HEK293T (cell line): ENCODE measurements around the gene TNFRSF11A.

Source experiments
- CTCF ChIA-PET: fragments of 350-600 bp; formaldehyde crosslinking; extraction: SDS; loops from one replicate; lab custom pipeline; 2021; ENCODE audit warnings: antibody characterized with exemption, inconsistent platforms; lab: Yijun Ruan, JAX
- POLR2A ChIA-PET: fragments of 350-600 bp; formaldehyde crosslinking; extraction: SDS; loops from one replicate; lab custom pipeline; 2020; ENCODE audit warnings: antibody characterized with exemption, inconsistent platforms; lab: Yijun Ruan, JAX
- DNase-seq: peaks from one replicate; pipeline ENCODE4 v3.0.0; 2012; ENCODE audit warnings: mixed read lengths; ENCODE audit errors: extremely low spot score
- BHLHE40 ChIP-seq: fragments of 450-650 bp; IDR thresholded peaks from 2 replicates; pipeline ENCODE4 v1.6.1; 2016; ENCODE audit warnings: mild to moderate bottlenecking, moderate library complexity, borderline replicate concordance
- CTBP1 ChIP-seq: fragments of 450-650 bp; IDR thresholded peaks from 2 replicates; pipeline ENCODE4 v1.6.1; 2016; ENCODE audit warnings: borderline replicate concordance
- ELF4 ChIP-seq: fragments of 450-650 bp; IDR thresholded peaks from 2 replicates; pipeline ENCODE4 v1.6.1; 2017; ENCODE audit warnings: antibody characterized with exemption
- SP1 ChIP-seq: fragments of 450-650 bp; IDR thresholded peaks from 2 replicates; pipeline ENCODE4 v1.6.1; 2017

Gene TNFRSF11A

DNA sequence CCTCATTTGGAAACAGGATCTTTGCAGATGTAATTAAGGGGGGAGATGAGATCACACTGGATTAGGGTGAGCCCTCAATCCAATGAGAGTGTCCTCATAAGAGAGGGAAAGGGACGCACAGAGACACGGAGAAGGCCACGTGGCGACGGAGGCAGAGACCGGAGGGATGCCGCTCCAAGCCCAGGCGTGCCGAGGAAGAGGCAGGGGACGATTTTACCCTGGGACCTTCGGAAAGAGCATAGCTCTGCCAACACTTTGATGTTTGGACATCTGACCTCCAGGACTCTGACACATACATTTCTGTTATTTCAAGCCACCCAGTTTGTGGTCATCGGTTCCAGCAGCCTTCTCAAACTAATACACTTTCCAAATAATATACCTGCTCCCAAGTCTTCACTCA is 113.3 kb downstream of the TNFRSF11A start:
- POLR2A ChIA-PET = interaction anchor here (1.0 kb wide), 1 partner anchor 251 kb away, joined by 3 read pairs; the partner anchor contains the start of genes PIGN and RELCH
- CTCF ChIA-PET = interaction anchor here (0.7 kb wide), 1 partner anchor 148 kb away, joined by 3 read pairs; no protein-coding TSS in a partner anchor
- TF ChIP-seq SP1 = no peak
- TF ChIP-seq CTBP1 = no peak
- DNase-seq = no peak

- ChIA-PET POLR2A (interaction anchor here (1.0 kb wide), 1 partner anchor 252 kb away, joined by 3 read pairs; the partner anchor contains the start of genes PIGN and RELCH), CTCF (interaction anchor here (0.7 kb wide), 1 partner anchor 148 kb away, joined by 3 read pairs; no protein-coding TSS in a partner anchor)
- no peak for DNase-seq
- TF ChIP-seq BHLHE40 (no peak), ELF4 (no peak), SP1 (no peak)
Observed at GRCh38 chr18:62438866-62439265, 113.8 kb downstream of the TNFRSF11A start.
